Measurements from ENCODE around the gene TBATA. TPM values are rescaled to one million over a fixed set of nuclear protein-coding genes. Genes with fewer than 3 reads are reported as not detected.

Gene TBATA
- total RNA-seq, 1 donor from 2014 or later: not detected

DNA sequence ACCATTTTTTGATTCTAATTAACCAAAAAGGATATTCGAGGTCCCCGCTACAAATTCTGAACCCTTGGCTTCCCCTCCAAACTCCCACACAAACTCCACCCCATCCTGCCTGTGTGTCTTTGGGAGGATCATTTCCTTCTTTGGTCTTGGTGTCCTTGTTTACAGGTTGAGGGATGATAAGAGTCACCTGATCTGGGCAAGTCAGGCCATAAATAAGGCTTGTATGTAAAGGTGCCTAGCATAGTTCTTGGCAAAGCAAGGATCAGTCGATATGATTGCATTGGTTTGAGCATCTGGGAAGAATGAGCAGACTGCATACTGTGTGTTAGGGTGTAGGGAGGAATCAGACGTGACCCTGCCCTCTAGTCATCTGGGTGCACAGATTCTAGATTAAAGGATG is 28.9 kb upstream of the TBATA start:
- TF ChIP-seq, protein P1, sequence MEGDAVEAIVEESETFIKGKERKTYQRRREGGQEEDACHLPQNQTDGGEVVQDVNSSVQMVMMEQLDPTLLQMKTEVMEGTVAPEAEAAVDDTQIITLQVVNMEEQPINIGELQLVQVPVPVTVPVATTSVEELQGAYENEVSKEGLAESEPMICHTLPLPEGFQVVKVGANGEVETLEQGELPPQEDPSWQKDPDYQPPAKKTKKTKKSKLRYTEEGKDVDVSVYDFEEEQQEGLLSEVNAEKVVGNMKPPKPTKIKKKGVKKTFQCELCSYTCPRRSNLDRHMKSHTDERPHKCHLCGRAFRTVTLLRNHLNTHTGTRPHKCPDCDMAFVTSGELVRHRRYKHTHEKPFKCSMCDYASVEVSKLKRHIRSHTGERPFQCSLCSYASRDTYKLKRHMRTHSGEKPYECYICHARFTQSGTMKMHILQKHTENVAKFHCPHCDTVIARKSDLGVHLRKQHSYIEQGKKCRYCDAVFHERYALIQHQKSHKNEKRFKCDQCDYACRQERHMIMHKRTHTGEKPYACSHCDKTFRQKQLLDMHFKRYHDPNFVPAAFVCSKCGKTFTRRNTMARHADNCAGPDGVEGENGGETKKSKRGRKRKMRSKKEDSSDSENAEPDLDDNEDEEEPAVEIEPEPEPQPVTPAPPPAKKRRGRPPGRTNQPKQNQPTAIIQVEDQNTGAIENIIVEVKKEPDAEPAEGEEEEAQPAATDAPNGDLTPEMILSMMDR (IDR thresholded peaks at IDR 0.05; ENCODE audit: partially characterized antibody, unreplicated experiment): no peak
- DNase-seq: no peak
- H3K27me3 Mint-ChIP-seq (ENCODE audit: unreplicated experiment): no peaks in the 10 kb centered on the region
- peaks cover 8% of the 10 kb centered on the region for H3K4me1 Mint-ChIP-seq (ENCODE audit: low read depth, unreplicated experiment)
- H3K27ac Mint-ChIP-seq (ENCODE audit: unreplicated experiment): no peak overlapping the region
- H3K9me3 Mint-ChIP-seq (ENCODE audit: unreplicated experiment): no peaks in the 10 kb centered on the region
- no peak overlapping the region for H3K4me3 Mint-ChIP-seq (ENCODE audit: unreplicated experiment)
- H3K36me3 Mint-ChIP-seq (ENCODE audit: unreplicated experiment): no peaks in the 10 kb centered on the region

DNA sequence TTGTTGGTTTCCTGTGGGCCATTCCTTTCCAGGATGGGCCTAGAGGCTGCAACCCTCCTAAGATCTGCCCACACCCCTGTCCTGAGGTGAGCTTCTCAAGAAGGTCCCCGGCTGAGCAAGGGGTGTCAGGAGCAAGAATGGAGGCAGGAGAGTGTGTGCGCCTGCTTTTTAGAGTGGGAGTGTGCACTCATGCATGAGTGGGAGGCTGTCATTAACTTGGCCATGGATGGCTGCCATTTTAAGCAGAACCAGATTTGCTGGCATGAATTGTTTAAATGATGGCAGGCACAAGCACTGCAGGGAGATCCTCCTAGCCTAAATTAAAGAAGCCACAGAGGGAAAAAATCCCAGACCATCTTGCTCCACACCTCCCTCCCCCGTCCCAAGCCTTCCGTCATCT is 27.6 kb upstream of the TBATA start:
- TF ChIP-seq, protein P1 (IDR thresholded peaks at IDR 0.05; ENCODE audit: partially characterized antibody, unreplicated experiment): no peak
- no peaks in the 10 kb centered on the region for H3K36me3 Mint-ChIP-seq (ENCODE audit: unreplicated experiment)
- H3K4me3 Mint-ChIP-seq (ENCODE audit: unreplicated experiment): no peak overlapping the region
- H3K9me3 Mint-ChIP-seq (ENCODE audit: unreplicated experiment): no peaks in the 10 kb centered on the region
- no peak overlapping the region for H3K27ac Mint-ChIP-seq (ENCODE audit: unreplicated experiment)
- no peaks in the 10 kb centered on the region for H3K27me3 Mint-ChIP-seq (ENCODE audit: unreplicated experiment)
- no peak for DNase-seq
- H3K4me1 Mint-ChIP-seq (ENCODE audit: low read depth, unreplicated experiment): peaks cover 5% of the 10 kb centered on the region

DNA sequence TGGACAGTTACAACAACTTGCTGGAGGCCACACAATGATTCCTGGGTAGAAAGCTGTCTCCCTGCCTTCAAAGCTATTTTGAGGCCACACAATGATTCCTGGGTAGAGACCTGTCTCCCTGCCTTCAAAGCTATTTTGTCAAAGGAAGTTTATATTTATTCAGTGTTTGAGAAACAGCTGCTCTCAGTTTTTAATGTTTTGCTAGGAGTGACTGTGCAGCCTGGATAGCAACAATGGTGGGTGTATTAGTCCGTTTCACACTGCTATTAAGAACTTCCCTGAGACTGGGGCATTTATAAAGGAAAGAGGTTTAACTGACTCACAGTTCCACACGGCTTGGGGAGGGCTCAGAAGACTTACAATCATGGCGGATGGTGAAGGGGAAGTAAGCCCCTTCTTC is 26.7 kb upstream of the TBATA start:
- TF ChIP-seq, protein P1 (IDR thresholded peaks at IDR 0.05; ENCODE audit: partially characterized antibody, unreplicated experiment): no peak
- Mint-ChIP-seq H3K27ac (ENCODE audit: unreplicated experiment) (no peak overlapping the region), H3K36me3 (ENCODE audit: unreplicated experiment) (no peaks in the 10 kb centered on the region), H3K27me3 (ENCODE audit: unreplicated experiment) (no peaks in the 10 kb centered on the region), H3K4me3 (ENCODE audit: unreplicated experiment) (no peak overlapping the region), H3K4me1 (ENCODE audit: low read depth, unreplicated experiment) (no peaks in the 10 kb centered on the region), H3K9me3 (ENCODE audit: unreplicated experiment) (no peaks in the 10 kb centered on the region)
- no peak for DNase-seq

DNA sequence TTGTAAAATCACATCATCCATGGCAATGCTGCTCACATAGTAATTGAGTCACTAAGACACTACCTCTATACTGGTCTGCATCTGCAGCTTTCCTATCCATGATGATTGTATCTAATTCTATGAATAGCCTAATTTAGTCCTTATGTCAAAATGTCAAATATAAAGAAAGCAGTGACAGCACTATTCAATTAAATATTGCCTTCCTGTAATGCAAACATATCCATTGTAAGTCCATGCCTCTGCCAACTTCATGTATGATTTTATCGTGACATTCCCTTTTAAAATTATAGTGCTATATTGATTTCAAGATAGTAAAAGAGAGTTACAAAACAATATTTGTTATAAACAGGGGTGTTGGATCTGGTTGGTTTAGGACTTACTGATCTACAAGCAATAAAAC is 25.8 kb upstream of the TBATA start:
- Mint-ChIP-seq H3K9me3 (ENCODE audit: unreplicated experiment) (no peaks in the 10 kb centered on the region), H3K27me3 (ENCODE audit: unreplicated experiment) (no peaks in the 10 kb centered on the region)

DNA sequence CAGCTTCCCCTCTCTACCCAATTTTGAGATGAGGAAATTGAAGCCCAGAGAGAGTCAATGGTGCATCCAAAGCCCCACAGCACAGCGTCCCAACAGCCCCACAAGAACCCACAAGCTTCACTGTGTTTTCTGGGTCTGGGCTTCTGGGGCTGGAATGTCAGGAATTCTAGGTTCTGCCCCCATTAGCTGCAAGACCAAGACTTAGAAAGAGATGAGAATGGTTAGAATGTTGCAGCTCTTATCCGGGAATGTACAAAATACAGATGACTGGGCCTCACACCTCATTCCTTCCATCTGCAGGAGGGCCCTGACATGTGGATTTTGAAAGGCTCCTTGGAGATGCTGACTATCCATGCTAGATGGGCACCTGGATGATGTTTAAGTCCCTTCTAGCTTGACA is 24.5 kb upstream of the TBATA start:
- Mint-ChIP-seq H3K36me3 (ENCODE audit: unreplicated experiment) (no peaks in the 10 kb centered on the region), H3K9me3 (ENCODE audit: unreplicated experiment) (no peaks in the 10 kb centered on the region), H3K4me3 (ENCODE audit: unreplicated experiment) (no peak overlapping the region), H3K4me1 (ENCODE audit: low read depth, unreplicated experiment) (no peaks in the 10 kb centered on the region), H3K27me3 (ENCODE audit: unreplicated experiment) (no peaks in the 10 kb centered on the region), H3K27ac (ENCODE audit: unreplicated experiment) (no peak overlapping the region)
- TF ChIP-seq, protein P1 (IDR thresholded peaks at IDR 0.05; ENCODE audit: partially characterized antibody, unreplicated experiment): no peak
- no peak for DNase-seq

More for the DNA sequence above, 25.8 kb upstream of the TBATA start:
- TF ChIP-seq, protein P1 (IDR thresholded peaks at IDR 0.05; ENCODE audit: partially characterized antibody, unreplicated experiment): no peak
- H3K27ac Mint-ChIP-seq (ENCODE audit: unreplicated experiment): no peak overlapping the region
- no peaks in the 10 kb centered on the region for H3K36me3 Mint-ChIP-seq (ENCODE audit: unreplicated experiment)
- H3K4me1 Mint-ChIP-seq (ENCODE audit: low read depth, unreplicated experiment): no peaks in the 10 kb centered on the region
- no peak for DNase-seq
- H3K4me3 Mint-ChIP-seq (ENCODE audit: unreplicated experiment): no peak overlapping the region
